GM23338 (cell line): ENCODE results near the gene TNRC18. TPM values are rescaled to one million over a fixed set of nuclear protein-coding genes. Genes with fewer than 3 reads are reported as not detected.
A peak's percentile ranks its signal among the peaks of the same experiment; 100 is the strongest.

Experiments
- ATAC-seq: fragments of 200-7000 bp; cut with Tn5 transposase; 3 replicates; pipeline ENCODE4 v1.9.1; 2020
- DNase-seq: peaks from one replicate; pipeline ENCODE4 v3.0.0-alpha.2; 2015; ENCODE audit warnings: low spot score
- H2AFZ ChIP-seq: fragments of 200-600 bp; sonication (generic); 2 replicates; pipeline ENCODE4 v1.8.0; 2016; ENCODE audit warnings: antibody characterized with exemption, mild to moderate bottlenecking, moderate library complexity
- H3F3A ChIP-seq: fragments of 200-600 bp; sonication (generic); replicated peaks from 2 replicates; pipeline ENCODE4 v1.8.0; 2017; ENCODE audit warnings: antibody characterized with exemption, mixed run types, low read depth
- H3K27ac ChIP-seq: fragments of 200-600 bp; sonication (generic); 2 replicates; pipeline ENCODE4 v1.6.1; 2016; ENCODE audit warnings: low read depth
- H3K27me3 ChIP-seq: fragments of 200-600 bp; sonication (generic); 2 replicates; pipeline ENCODE4 v1.8.0; 2016; ENCODE audit warnings: mild to moderate bottlenecking, mixed run types, moderate library complexity; ENCODE audit not compliant: insufficient read depth
- H3K36me3 ChIP-seq: fragments of 200-600 bp; sonication (generic); 2 replicates; pipeline ENCODE4 v1.8.0; 2016; ENCODE audit warnings: mild to moderate bottlenecking; ENCODE audit not compliant: insufficient read depth
- H3K4me1 ChIP-seq: fragments of 200-600 bp; sonication (generic); 2 replicates; pipeline ENCODE4 v1.8.0; 2016; ENCODE audit warnings: mild to moderate bottlenecking, moderate library complexity; ENCODE audit not compliant: insufficient read depth
- H3K4me2 ChIP-seq: fragments of 200-600 bp; sonication (generic); 2 replicates; pipeline ENCODE4 v1.7.1; 2017; ENCODE audit warnings: mixed run types
- H3K4me3 ChIP-seq: fragments of 200-600 bp; sonication (generic); 2 replicates; pipeline ENCODE4 v1.6.1; 2016; ENCODE audit warnings: mixed run types
- H3K79me2 ChIP-seq: fragments of 200-600 bp; sonication (generic); replicated peaks from 2 replicates; pipeline ENCODE4 v1.8.0; 2017; ENCODE audit warnings: mild to moderate bottlenecking; ENCODE audit not compliant: insufficient read depth
- H3K9me2 ChIP-seq: fragments of 200-600 bp; sonication (generic); 2 replicates; pipeline ENCODE4 v1.8.0; 2017; ENCODE audit not compliant: insufficient read depth
- H4K20me1 ChIP-seq: fragments of 200-600 bp; sonication (generic); replicated peaks from 2 replicates; pipeline ENCODE4 v1.8.0; 2017; ENCODE audit warnings: mild to moderate bottlenecking; ENCODE audit not compliant: insufficient read depth
- H3K27ac Mint-ChIP-seq: 2 replicates; pipeline ENCODE4 v1.8.0; 2020; ENCODE audit warnings: inconsistent platforms, mild to moderate bottlenecking, moderate library complexity, mixed read lengths
- H3K27me3 Mint-ChIP-seq: 3 replicates; pipeline ENCODE4 v1.8.0; 2022; ENCODE audit warnings: low read depth, mild to moderate bottlenecking, moderate library complexity, mixed read lengths, inconsistent platforms; ENCODE audit not compliant: insufficient read depth, poor library complexity
- H3K36me3 Mint-ChIP-seq: 3 replicates; pipeline ENCODE4 v1.8.0; 2021; ENCODE audit warnings: low read depth, mild to moderate bottlenecking, inconsistent platforms, moderate library complexity, mixed read lengths
- H3K4me1 Mint-ChIP-seq: 3 replicates; pipeline ENCODE4 v1.8.0; 2020; ENCODE audit warnings: mild to moderate bottlenecking, inconsistent platforms, mixed read lengths
- H3K4me3 Mint-ChIP-seq: 3 replicates; pipeline ENCODE4 v1.8.0; 2021; ENCODE audit warnings: moderate library complexity, mild to moderate bottlenecking, inconsistent platforms, mixed read lengths
- H3K9me3 Mint-ChIP-seq: 3 replicates; pipeline ENCODE4 v1.8.0; 2020; ENCODE audit warnings: moderate library complexity, mild to moderate bottlenecking, inconsistent platforms, mixed read lengths
- CREB1 ChIP-seq: fragments of 250-450 bp; sonication (Bioruptor Pico); IDR thresholded peaks from 2 replicates; pipeline ENCODE4 v1.5.0; 2020; ENCODE audit warnings: low read depth, mild to moderate bottlenecking, moderate library complexity
- EZH2phosphoT487 ChIP-seq: fragments of 200-600 bp; sonication (generic); IDR thresholded peaks from one replicate; pipeline ENCODE4 v1.8.1; 2018; ENCODE audit warnings: antibody characterized with exemption; ENCODE audit not compliant: unreplicated experiment
- JUNB ChIP-seq: IDR thresholded peaks from one replicate; pipeline ENCODE4 v1.6.1; 2016; ENCODE audit warnings: antibody characterized with exemption; ENCODE audit not compliant: unreplicated experiment
- NANOG ChIP-seq: IDR thresholded peaks from 2 replicates; pipeline ENCODE4 v1.6.1; 2016; ENCODE audit warnings: antibody characterized with exemption, borderline replicate concordance
- POLR2AphosphoS5 ChIP-seq: IDR thresholded peaks from 2 replicates; pipeline ENCODE4 v1.6.1; 2016; ENCODE audit warnings: antibody characterized with exemption, low read depth
- REST ChIP-seq: IDR thresholded peaks from one replicate; pipeline ENCODE4 v1.6.1; 2018; ENCODE audit warnings: antibody characterized with exemption; ENCODE audit not compliant: unreplicated experiment
- STAT1 ChIP-seq: IDR thresholded peaks from one replicate; pipeline ENCODE4 v1.6.1; 2016; ENCODE audit warnings: antibody characterized with exemption; ENCODE audit not compliant: unreplicated experiment
- ZNF114 ChIP-seq: fragments of 250-450 bp; sonication (Bioruptor Pico); IDR thresholded peaks from 2 replicates; pipeline ENCODE4 v1.5.0; 2020; ENCODE audit warnings: mild to moderate bottlenecking, moderate library complexity
- ZNF462 ChIP-seq: fragments of 250-450 bp; sonication (Bioruptor Pico); IDR thresholded peaks from 2 replicates; pipeline ENCODE4 v1.5.0; 2020; ENCODE audit warnings: mild to moderate bottlenecking, moderate library complexity
- polyA plus RNA-seq: library from polyadenylated mRNA; unstranded; fragments of >200 nt; fragmentation: Nextera tagmentation; extraction: Ambion mirVana; gene quantifications from 2 replicates; pipeline ENCODE4 v1.2.1, GENCODE V29; 2016
- total RNA-seq: library from RNA; depleted of rRNA; stranded (reverse); fragments of >200 nt; shearing (Covaris generic); gene quantifications from 2 replicates; pipeline ENCODE4 v1.2.3, GENCODE V29; 2014

The TNRC18 gene
- total and polyA plus RNA-seq, 2 experiments from 2014 or later, result 2.1 to 17.5 TPM

- Histone ChIP-seq H3K9me2 (no peaks in the 10 kb centered on the region), H2AFZ (no peak overlapping the region), H3K27ac (no peak overlapping the region), H3K36me3 (no peaks in the 10 kb centered on the region), H3K27me3 (peaks cover 39% of the 10 kb centered on the region), H4K20me1 (peaks cover 5% of the 10 kb centered on the region; the same call in 1 of the 2 replicates), H3K79me2 (no peaks in the 10 kb centered on the region; the same call in 1 of the 2 replicates), H3K4me1 (peaks cover 27% of the 10 kb centered on the region), H3F3A (peaks cover 14% of the 10 kb centered on the region), H3K4me2 (no peak overlapping the region; the same call in 1 of the 2 replicates), H3K4me3 (no peak overlapping the region)
- peak; percentile 40 for DNase-seq
- Mint-ChIP-seq H3K27me3 (peaks cover 54% of the 10 kb centered on the region), H3K4me3 (no peak overlapping the region), H3K9me3 (peaks cover 11% of the 10 kb centered on the region), H3K36me3 (peaks cover 5% of the 10 kb centered on the region; the same call in 1 of the 3 replicates), H3K27ac (no peak overlapping the region), H3K4me1 (peaks cover 25% of the 10 kb centered on the region; the same call in 2 of the 3 replicates)
- ATAC-seq, result no peak
- TF ChIP-seq POLR2AphosphoS5 (no peak), EZH2phosphoT487 (no peak), NANOG (no peak), ZNF114 (CRISPR knock-in tag) (no peak), STAT1 (no peak), ZNF462 (CRISPR knock-in tag) (no peak), CREB1 (CRISPR knock-in tag) (no peak), REST (no peak), JUNB (no peak)
Observed at GRCh38 chr7:5414916-5415315, 8.7 kb downstream of the TNRC18 start.
